WTC11 (cell line): ENCODE results near the gene SPINT1. TPM values are rescaled to one million over a fixed set of nuclear protein-coding genes. Genes with fewer than 3 reads are reported as not detected.

Source experiments
- ATAC-seq: fragments of 200-7000 bp; cut with Tn5 transposase; 2 replicates; pipeline ENCODE4 v1.10.0; 2021; ENCODE audit warnings: mild to moderate bottlenecking, moderate library complexity
- CTCF ChIA-PET: fragments of 300-600 bp; sonication (Branson Sonifier 250); formaldehyde crosslinking; loops from one replicate; lab custom pipeline; 2021; ENCODE audit warnings: antibody characterized with exemption; lab: Charles Lee
- POLR2A ChIA-PET: fragments of 350-600 bp; sonication (Branson Sonifier 250); formaldehyde crosslinking; loops from one replicate; lab custom pipeline; 2021; ENCODE audit warnings: antibody characterized with exemption; lab: Charles Lee
- DNase-seq: peaks from one replicate; pipeline ENCODE4 v3.0.0; 2021; ENCODE audit warnings: low spot score
- H3K27ac Mint-ChIP-seq: 2 replicates; pipeline ENCODE4 v1.8.0; 2021; ENCODE audit warnings: mixed read lengths
- H3K27me3 Mint-ChIP-seq: 2 replicates; pipeline ENCODE4 v1.8.0; 2021; ENCODE audit warnings: low read depth, mild to moderate bottlenecking, moderate library complexity, mixed read lengths
- H3K36me3 Mint-ChIP-seq: 2 replicates; pipeline ENCODE4 v1.8.0; 2021; ENCODE audit warnings: mixed read lengths
- H3K4me1 Mint-ChIP-seq: 2 replicates; pipeline ENCODE4 v1.8.0; 2022; ENCODE audit warnings: mixed read lengths
- H3K4me3 Mint-ChIP-seq: 2 replicates; pipeline ENCODE4 v1.8.0; 2021; ENCODE audit warnings: mild to moderate bottlenecking, moderate library complexity, mixed read lengths
- H3K9me3 Mint-ChIP-seq: 2 replicates; pipeline ENCODE4 v1.8.0; 2021; ENCODE audit warnings: mixed read lengths
- ELF4 ChIP-seq: sonication (generic); formaldehyde crosslinking; IDR thresholded peaks from 2 replicates; pipeline ENCODE4 v1.8.1; 2022; ENCODE audit warnings: low read depth, mild to moderate bottlenecking, moderate library complexity, missing genetic modification reagents
- GABPB1 ChIP-seq: sonication (generic); formaldehyde crosslinking; IDR thresholded peaks from 2 replicates; pipeline ENCODE4 v1.8.1; 2023; ENCODE audit warnings: mild to moderate bottlenecking, missing genetic modification reagents
- RELA ChIP-seq: sonication (generic); formaldehyde crosslinking; IDR thresholded peaks from 2 replicates; pipeline ENCODE4 v1.8.1; 2022; ENCODE audit warnings: missing genetic modification reagents, mild to moderate bottlenecking, borderline replicate concordance
- SMAD3 ChIP-seq: sonication (generic); formaldehyde crosslinking; IDR thresholded peaks from 2 replicates; pipeline ENCODE4 v1.8.0; 2022; ENCODE audit warnings: missing genetic modification reagents, mild to moderate bottlenecking, borderline replicate concordance
- ZNF232 ChIP-seq: sonication (generic); formaldehyde crosslinking; IDR thresholded peaks from 2 replicates; pipeline ENCODE4 v1.8.0; 2022; ENCODE audit warnings: mild to moderate bottlenecking, missing genetic modification reagents
- ZNF396 ChIP-seq: fragments of 250-450 bp; sonication (Bioruptor Pico); IDR thresholded peaks from 2 replicates; pipeline ENCODE4 v1.8.0; 2021; ENCODE audit warnings: mild to moderate bottlenecking, moderate library complexity, borderline replicate concordance
- ZNF671 ChIP-seq: fragments of 250-450 bp; sonication (Bioruptor Pico); IDR thresholded peaks from 2 replicates; pipeline ENCODE4 v1.8.0; 2021; ENCODE audit warnings: mild to moderate bottlenecking
- total RNA-seq: library from RNA; stranded (reverse); gene quantifications from 3 replicates; pipeline ENCODE4 v1.2.3, GENCODE V29; 2021
- TF ChIP-seq, protein P1 (sequence below): fragments of 250-450 bp; sonication (Bioruptor Pico); IDR thresholded peaks from 2 replicates; pipeline ENCODE4 v1.9.0; 2021; ENCODE audit warnings: mild to moderate bottlenecking
- TF ChIP-seq, protein P2 (sequence below): fragments of 250-450 bp; sonication (Bioruptor Pico); IDR thresholded peaks from 2 replicates; pipeline ENCODE4 v1.9.0; 2021; ENCODE audit warnings: moderate library complexity, mild to moderate bottlenecking, inconsistent platforms, borderline replicate concordance
- TF ChIP-seq, protein P3 (sequence below): sonication (generic); formaldehyde crosslinking; IDR thresholded peaks from 2 replicates; pipeline ENCODE4 v1.8.1; 2022; ENCODE audit warnings: low read depth, mild to moderate bottlenecking, moderate library complexity, missing genetic modification reagents, borderline replicate concordance
- TF ChIP-seq, protein P4 (sequence below): sonication (generic); formaldehyde crosslinking; IDR thresholded peaks from 2 replicates; pipeline ENCODE4 v1.8.1; 2023; ENCODE audit warnings: mild to moderate bottlenecking, missing genetic modification reagents
- TF ChIP-seq, protein P5 (sequence below): fragments of 250-450 bp; sonication (Bioruptor Pico); conservative IDR thresholded peaks from 2 replicates; pipeline ENCODE4 v1.9.0; 2021; ENCODE audit warnings: mild to moderate bottlenecking
- TF ChIP-seq, protein P6 (sequence below): sonication (generic); formaldehyde crosslinking; conservative IDR thresholded peaks from 2 replicates; pipeline ENCODE4 v1.8.1; 2023; ENCODE audit warnings: mild to moderate bottlenecking, low read depth, missing genetic modification reagents, moderate library complexity

Gene SPINT1
- total RNA-seq, 1 experiment from 2014 or later, result 140 TPM

DNA sequence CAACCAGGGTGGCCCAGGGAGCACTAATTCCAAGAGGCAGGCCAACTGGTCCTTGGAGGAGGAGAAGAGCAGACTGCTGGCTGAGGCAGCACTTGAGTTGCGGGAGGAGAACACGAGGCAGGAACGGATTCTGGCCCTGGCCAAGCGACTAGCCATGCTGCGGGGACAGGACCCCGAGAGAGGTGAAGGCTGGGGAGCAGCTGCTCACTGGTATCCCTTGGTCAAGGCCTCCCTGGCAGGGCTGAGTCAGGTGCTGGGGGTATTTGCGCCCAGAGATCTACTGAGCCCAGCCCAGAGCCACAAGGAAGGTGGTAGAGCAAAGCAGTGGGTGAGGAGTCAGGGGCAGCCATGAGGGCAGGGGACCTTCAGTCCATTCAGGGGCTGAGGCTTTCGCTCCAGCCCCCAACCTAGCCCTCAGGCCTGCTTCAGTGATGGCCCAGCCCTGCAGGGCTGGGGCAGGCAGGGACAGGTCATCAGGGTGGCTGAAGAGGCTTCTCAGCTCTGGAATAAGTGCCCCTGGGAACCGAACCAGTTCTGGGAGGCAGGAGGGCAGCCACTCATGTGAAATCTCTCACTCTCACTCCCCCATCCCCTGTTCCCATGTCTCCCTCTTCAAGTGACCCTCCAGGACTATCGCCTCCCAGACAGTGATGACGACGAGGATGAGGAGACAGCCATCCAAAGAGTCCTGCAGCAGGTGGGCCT, 31.0 kb upstream of the SPINT1 start:
- ChIA-PET POLR2A (interaction anchor here (1.2 kb wide), 1 partner anchor 61 kb away, joined by 3 read pairs; no protein-coding TSS in a partner anchor), CTCF (no interaction called here)
- TF ChIP-seq, protein P1, sequence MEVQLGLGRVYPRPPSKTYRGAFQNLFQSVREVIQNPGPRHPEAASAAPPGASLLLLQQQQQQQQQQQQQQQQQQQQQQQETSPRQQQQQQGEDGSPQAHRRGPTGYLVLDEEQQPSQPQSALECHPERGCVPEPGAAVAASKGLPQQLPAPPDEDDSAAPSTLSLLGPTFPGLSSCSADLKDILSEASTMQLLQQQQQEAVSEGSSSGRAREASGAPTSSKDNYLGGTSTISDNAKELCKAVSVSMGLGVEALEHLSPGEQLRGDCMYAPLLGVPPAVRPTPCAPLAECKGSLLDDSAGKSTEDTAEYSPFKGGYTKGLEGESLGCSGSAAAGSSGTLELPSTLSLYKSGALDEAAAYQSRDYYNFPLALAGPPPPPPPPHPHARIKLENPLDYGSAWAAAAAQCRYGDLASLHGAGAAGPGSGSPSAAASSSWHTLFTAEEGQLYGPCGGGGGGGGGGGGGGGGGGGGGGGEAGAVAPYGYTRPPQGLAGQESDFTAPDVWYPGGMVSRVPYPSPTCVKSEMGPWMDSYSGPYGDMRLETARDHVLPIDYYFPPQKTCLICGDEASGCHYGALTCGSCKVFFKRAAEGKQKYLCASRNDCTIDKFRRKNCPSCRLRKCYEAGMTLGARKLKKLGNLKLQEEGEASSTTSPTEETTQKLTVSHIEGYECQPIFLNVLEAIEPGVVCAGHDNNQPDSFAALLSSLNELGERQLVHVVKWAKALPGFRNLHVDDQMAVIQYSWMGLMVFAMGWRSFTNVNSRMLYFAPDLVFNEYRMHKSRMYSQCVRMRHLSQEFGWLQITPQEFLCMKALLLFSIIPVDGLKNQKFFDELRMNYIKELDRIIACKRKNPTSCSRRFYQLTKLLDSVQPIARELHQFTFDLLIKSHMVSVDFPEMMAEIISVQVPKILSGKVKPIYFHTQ (CRISPR knock-in tag), result no peak
- no peak for TF ChIP-seq ZNF671
- no peak for TF ChIP-seq GABPB1 (CRISPR knock-in tag)
- no peak for TF ChIP-seq ZNF396 (CRISPR knock-in tag)
- TF ChIP-seq, protein P2, sequence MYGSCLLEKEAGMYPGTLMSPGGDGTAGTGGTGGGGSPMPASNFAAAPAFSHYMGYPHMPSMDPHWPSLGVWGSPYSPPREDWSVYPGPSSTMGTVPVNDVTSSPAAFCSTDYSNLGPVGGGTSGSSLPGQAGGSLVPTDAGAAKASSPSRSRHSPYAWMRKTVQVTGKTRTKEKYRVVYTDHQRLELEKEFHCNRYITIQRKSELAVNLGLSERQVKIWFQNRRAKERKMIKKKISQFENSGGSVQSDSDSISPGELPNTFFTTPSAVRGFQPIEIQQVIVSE (CRISPR knock-in tag), result no peak
- TF ChIP-seq ELF4 (CRISPR knock-in tag), result no peak
- no peak for TF ChIP-seq ZNF232
- TF ChIP-seq RELA (CRISPR knock-in tag), result no peak
- TF ChIP-seq, protein P3, sequence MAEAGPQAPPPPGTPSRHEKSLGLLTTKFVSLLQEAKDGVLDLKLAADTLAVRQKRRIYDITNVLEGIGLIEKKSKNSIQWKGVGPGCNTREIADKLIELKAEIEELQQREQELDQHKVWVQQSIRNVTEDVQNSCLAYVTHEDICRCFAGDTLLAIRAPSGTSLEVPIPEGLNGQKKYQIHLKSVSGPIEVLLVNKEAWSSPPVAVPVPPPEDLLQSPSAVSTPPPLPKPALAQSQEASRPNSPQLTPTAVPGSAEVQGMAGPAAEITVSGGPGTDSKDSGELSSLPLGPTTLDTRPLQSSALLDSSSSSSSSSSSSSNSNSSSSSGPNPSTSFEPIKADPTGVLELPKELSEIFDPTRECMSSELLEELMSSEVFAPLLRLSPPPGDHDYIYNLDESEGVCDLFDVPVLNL (CRISPR knock-in tag), result no peak
- TF ChIP-seq, protein P4, sequence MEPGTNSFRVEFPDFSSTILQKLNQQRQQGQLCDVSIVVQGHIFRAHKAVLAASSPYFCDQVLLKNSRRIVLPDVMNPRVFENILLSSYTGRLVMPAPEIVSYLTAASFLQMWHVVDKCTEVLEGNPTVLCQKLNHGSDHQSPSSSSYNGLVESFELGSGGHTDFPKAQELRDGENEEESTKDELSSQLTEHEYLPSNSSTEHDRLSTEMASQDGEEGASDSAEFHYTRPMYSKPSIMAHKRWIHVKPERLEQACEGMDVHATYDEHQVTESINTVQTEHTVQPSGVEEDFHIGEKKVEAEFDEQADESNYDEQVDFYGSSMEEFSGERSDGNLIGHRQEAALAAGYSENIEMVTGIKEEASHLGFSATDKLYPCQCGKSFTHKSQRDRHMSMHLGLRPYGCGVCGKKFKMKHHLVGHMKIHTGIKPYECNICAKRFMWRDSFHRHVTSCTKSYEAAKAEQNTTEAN (CRISPR knock-in tag), result no peak
- TF ChIP-seq, protein P5, sequence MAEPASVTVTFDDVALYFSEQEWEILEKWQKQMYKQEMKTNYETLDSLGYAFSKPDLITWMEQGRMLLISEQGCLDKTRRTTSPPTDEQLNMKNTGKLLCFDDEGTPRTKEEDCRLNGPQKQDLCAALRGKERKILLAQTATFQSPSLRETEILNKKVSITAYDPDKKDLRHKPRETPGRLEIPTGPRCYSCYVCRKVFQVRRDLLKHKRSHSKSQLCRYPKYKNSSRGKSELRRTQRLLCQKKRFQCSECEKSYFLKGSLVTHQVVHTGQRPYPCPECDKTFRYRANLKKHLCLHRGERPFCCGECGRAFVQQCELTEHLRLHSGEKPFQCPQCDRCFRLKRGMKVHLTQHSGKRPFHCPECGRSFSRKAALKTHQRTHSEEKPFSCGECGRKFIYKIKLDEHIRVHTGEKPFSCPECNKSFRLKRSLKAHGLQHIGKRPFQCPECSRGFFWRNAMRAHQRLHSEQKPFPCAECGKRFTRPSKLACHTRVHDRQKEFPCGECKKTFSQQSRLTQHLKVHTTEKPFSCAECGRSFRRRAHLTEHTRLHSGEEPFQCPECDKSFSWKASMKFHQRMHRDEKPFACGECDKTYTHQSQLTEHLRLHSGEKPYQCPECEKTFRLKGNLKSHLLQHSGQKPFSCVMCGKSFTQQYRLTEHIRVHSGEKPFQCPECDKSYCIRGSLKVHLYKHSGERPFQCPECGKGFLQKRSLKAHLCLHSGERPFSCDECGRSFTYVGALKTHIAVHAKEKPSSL (CRISPR knock-in tag), result no peak
- TF ChIP-seq SMAD3 (CRISPR knock-in tag), result no peak
- TF ChIP-seq, protein P6, sequence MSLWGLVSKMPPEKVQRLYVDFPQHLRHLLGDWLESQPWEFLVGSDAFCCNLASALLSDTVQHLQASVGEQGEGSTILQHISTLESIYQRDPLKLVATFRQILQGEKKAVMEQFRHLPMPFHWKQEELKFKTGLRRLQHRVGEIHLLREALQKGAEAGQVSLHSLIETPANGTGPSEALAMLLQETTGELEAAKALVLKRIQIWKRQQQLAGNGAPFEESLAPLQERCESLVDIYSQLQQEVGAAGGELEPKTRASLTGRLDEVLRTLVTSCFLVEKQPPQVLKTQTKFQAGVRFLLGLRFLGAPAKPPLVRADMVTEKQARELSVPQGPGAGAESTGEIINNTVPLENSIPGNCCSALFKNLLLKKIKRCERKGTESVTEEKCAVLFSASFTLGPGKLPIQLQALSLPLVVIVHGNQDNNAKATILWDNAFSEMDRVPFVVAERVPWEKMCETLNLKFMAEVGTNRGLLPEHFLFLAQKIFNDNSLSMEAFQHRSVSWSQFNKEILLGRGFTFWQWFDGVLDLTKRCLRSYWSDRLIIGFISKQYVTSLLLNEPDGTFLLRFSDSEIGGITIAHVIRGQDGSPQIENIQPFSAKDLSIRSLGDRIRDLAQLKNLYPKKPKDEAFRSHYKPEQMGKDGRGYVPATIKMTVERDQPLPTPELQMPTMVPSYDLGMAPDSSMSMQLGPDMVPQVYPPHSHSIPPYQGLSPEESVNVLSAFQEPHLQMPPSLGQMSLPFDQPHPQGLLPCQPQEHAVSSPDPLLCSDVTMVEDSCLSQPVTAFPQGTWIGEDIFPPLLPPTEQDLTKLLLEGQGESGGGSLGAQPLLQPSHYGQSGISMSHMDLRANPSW, result no peak
- no peak for DNase-seq
- Mint-ChIP-seq H3K9me3 (no peaks in the 10 kb centered on the region), H3K36me3 (no peaks in the 10 kb centered on the region; the same call in none of the 2 replicates), H3K27ac (peak overlapping the region; percentile 60; the same call in 1 of the 2 replicates), H3K27me3 (no peaks in the 10 kb centered on the region; the same call in 1 of the 2 replicates), H3K4me3 (no peak overlapping the region), H3K4me1 (peaks cover 12% of the 10 kb centered on the region)
- no peak for ATAC-seq
